ENCODE measurements around the gene UIMC1.

GRCh38 chr5:176879663-176880361, 126.8 kb downstream of the UIMC1 start:
- TF ChIP-seq CTCF (IDR thresholded peaks at IDR 0.05) (no peak), POLR2AphosphoS5 (IDR thresholded peaks at IDR 0.05) (no peak), EP300 (IDR thresholded peaks at IDR 0.05) (no peak)
